PC-9 (cell line): ENCODE results near the gene NBEA.

Source experiments
- EZH2 ChIP-seq: fragments of 200-600 bp; sonication (generic); IDR thresholded peaks from 2 replicates; pipeline ENCODE4 v1.8.0; 2017; ENCODE audit warnings: antibody characterized with exemption, low read depth
- TF ChIP-seq, protein P1 (sequence below): fragments of 200-600 bp; sonication (generic); conservative IDR thresholded peaks from 2 replicates; pipeline ENCODE4 v1.6.1; 2017; ENCODE audit warnings: mixed run types, antibody characterized with exemption, mild to moderate bottlenecking, moderate library complexity

DNA sequence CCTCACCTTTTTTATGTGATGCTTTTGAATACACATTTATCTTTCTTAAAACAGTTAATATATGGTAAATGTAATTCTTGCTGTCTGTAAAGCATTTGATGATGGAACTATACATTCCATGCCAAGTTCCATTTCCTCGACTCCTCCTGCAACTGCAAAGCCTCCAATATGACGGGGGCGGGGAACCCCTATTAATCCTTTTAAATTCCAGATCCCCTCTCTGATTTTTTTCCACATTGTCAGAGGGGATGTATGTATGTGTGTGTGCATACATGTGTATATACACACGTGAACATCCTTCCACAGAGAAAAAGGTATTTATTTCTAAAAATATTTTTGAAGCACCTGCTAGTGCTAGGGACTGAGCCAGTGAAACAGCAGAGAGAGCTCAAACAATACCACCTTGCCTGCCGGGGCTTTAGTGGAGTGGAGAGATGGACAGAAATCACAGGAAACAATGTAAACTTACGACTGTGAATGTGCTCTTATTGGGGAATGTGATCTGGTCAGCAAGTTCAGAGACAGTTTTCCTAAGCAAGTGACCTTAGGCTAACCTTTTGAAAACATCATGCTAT lies 559.7 kb downstream of the NBEA start:
- TF ChIP-seq, protein P1, sequence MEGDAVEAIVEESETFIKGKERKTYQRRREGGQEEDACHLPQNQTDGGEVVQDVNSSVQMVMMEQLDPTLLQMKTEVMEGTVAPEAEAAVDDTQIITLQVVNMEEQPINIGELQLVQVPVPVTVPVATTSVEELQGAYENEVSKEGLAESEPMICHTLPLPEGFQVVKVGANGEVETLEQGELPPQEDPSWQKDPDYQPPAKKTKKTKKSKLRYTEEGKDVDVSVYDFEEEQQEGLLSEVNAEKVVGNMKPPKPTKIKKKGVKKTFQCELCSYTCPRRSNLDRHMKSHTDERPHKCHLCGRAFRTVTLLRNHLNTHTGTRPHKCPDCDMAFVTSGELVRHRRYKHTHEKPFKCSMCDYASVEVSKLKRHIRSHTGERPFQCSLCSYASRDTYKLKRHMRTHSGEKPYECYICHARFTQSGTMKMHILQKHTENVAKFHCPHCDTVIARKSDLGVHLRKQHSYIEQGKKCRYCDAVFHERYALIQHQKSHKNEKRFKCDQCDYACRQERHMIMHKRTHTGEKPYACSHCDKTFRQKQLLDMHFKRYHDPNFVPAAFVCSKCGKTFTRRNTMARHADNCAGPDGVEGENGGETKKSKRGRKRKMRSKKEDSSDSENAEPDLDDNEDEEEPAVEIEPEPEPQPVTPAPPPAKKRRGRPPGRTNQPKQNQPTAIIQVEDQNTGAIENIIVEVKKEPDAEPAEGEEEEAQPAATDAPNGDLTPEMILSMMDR: no peak
- TF ChIP-seq EZH2: no peak
